ENCODE results near the gene TNFSF13. TPM values are rescaled to one million over a fixed set of nuclear protein-coding genes. Genes with fewer than 3 reads are reported as not detected.
A peak's percentile ranks its signal among the peaks of the same experiment; 100 is the strongest.
"Not testable (repeated sequence)": the region's sequence is repeated elsewhere in the genome, so short reads cannot be mapped to it uniquely, and the experiment has no call there.

The TNFSF13 gene
- total RNA-seq, 1 donor from 2014 or later = 3.7 TPM

DNA sequence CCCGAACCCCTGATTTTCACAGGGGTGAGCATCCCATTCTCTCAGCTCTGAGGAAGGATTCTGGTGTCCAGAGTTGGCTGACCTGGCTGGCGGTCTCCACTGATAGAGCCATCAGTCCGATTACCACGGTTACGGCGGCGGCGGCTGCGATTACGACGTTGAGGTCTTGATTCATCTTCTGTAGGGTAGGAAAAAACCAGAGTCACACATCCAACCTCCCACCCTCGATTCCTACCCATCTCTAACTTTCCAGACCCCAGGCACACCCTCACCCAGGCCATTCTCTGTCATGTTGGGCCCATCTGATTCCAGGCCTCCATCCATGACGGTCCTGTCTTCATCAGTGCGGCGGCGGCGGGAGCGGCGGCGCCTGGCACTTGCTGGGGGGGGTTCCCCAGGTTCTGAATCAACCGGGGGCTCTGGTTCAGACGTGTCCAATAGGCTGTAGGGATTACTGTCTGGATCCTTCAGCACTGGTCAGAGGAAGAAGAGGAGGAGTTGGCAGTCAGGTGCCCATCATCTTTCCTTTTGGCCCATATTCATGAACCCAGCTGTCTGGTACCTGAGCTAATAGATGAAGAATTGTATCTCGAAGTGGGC lies 34.0 kb downstream of the TNFSF13 start:
- TF ChIP-seq CTCF (IDR thresholded peaks at IDR 0.05; ENCODE audit: insufficient read depth, low read length, severe bottlenecking) = no peak
- H3K4me3 ChIP-seq (ENCODE audit: low read depth, low read length) = no peak overlapping the region
- H3K36me3 ChIP-seq (ENCODE audit: control insufficient read depth, insufficient read depth, low read length) = peaks cover 25% of the 10 kb centered on the region
- DNase-seq (ENCODE audit: low read depth) = no peak
- no peak for FAIRE-seq
- H3K27me3 ChIP-seq (ENCODE audit: control insufficient read depth, insufficient read depth, low read length) = no peaks in the 10 kb centered on the region

DNA sequence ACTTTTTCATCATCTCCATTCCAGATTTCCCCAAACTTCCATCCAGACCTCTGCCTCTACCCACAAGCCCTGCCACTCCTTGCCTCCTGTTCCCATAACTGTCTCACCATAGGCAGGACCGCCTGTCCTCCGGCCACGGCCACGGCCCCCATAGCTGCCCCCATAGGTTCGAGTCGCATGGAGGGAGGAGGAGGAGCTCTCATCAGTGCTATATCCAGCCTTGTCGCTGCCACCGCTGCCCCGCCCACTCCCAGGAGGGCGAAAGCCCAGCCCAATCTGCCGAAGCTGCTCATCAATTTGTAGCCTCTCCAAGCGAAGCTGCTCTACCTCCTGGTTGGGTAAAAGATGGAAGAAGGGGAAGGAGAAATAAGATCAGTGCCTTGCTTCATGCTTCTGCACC lies 34.7 kb downstream of the TNFSF13 start:
- DNase-seq (ENCODE audit: low read depth) = no peak
- FAIRE-seq = no peak
- TF ChIP-seq CTCF (IDR thresholded peaks at IDR 0.05; ENCODE audit: insufficient read depth, low read length, severe bottlenecking) = no peak
- Histone ChIP-seq H3K4me3 (ENCODE audit: low read depth, low read length) (no peak overlapping the region), H3K36me3 (ENCODE audit: control insufficient read depth, insufficient read depth, low read length) (peaks cover 25% of the 10 kb centered on the region), H3K27me3 (ENCODE audit: control insufficient read depth, insufficient read depth, low read length) (no peaks in the 10 kb centered on the region)

- H3K27me3 ChIP-seq (ENCODE audit: control insufficient read depth, insufficient read depth, low read length); H3K4me3 ChIP-seq (ENCODE audit: low read depth, low read length); DNase-seq (ENCODE audit: low read depth): not testable (repeated sequence)
- peaks cover 32% of the 10 kb centered on the region for H3K36me3 ChIP-seq (ENCODE audit: control insufficient read depth, insufficient read depth, low read length)
- peak; percentile 97 for FAIRE-seq
Measured at GRCh38 chr17:7597561-7597960, 39.0 kb downstream of the TNFSF13 start.

DNA sequence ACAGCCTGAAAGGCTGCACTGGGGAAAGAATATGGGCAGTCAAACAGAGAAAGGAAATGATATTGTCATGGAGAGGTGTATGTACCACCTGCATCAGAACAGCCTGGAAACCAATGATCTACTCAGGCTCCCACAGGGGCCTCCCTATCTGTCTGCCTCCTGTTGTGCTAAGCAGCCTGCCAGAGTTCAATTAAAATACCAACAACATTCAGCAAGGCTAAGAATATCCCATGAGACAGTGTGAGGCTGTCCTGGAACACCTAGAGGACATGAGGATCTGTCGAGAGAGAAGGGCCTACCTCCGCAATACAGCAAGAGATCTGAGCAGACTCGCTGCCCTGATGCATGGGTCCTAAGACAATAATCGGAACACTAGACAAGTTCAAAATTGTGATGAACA lies 47.7 kb downstream of the TNFSF13 start:
- peaks cover 21% of the 10 kb centered on the region for H3K36me3 ChIP-seq (ENCODE audit: control insufficient read depth, insufficient read depth, low read length)

GRCh38 chr17:7610641-7611040 lies 52.1 kb downstream of the TNFSF13 start:
- no peak for TF ChIP-seq CTCF (IDR thresholded peaks at IDR 0.05; ENCODE audit: insufficient read depth, low read length, severe bottlenecking)
- peaks cover 3% of the 10 kb centered on the region for H3K36me3 ChIP-seq (ENCODE audit: control insufficient read depth, insufficient read depth, low read length)
- DNase-seq (ENCODE audit: low read depth) = no peak
- no peak overlapping the region for H3K4me3 ChIP-seq (ENCODE audit: low read depth, low read length)
- no peak for FAIRE-seq
- no peaks in the 10 kb centered on the region for H3K27me3 ChIP-seq (ENCODE audit: control insufficient read depth, insufficient read depth, low read length)

More for the DNA sequence above, 47.7 kb downstream of the TNFSF13 start:
- no peak for DNase-seq (ENCODE audit: low read depth)
- FAIRE-seq = no peak
- H3K4me3 ChIP-seq (ENCODE audit: low read depth, low read length) = no peak overlapping the region
- no peaks in the 10 kb centered on the region for H3K27me3 ChIP-seq (ENCODE audit: control insufficient read depth, insufficient read depth, low read length)
- no peak for TF ChIP-seq CTCF (IDR thresholded peaks at IDR 0.05; ENCODE audit: insufficient read depth, low read length, severe bottlenecking)

Other genes with a start within 250 kb of the TNFSF13 start
- gene GPS2, start 243.4 kb upstream of the TNFSF13 start, total RNA-seq = 22.4 and 35.7 TPM in 2 replicates
- gene NEURL4, start 229.4 kb upstream of the TNFSF13 start, total RNA-seq = 14.7 and 17.7 TPM in 2 replicates
- 0.26 and 4.2 TPM in 2 replicates for gene ACAP1, start 222.2 kb upstream of the TNFSF13 start, total RNA-seq
- 24.2 and 26.6 TPM in 2 replicates for gene KCTD11, start 206.6 kb upstream of the TNFSF13 start, total RNA-seq
- gene TMEM95, start 203.6 kb upstream of the TNFSF13 start, total RNA-seq = not detected in 2 replicates
- gene TNK1, start 177.7 kb upstream of the TNFSF13 start, total RNA-seq = 7.4 and 11.8 TPM in 2 replicates
- 9.0 and 13.2 TPM in 2 replicates for gene PLSCR3, start 164.2 kb upstream of the TNFSF13 start, total RNA-seq
- gene TMEM256, start 154.7 kb upstream of the TNFSF13 start, total RNA-seq = 40.3 and 67.7 TPM in 2 replicates
- 0.79 and 1.2 TPM in 2 replicates for gene NLGN2, start 150.9 kb upstream of the TNFSF13 start, total RNA-seq
- gene SPEM1, start 138.4 kb upstream of the TNFSF13 start, total RNA-seq = 0.13 TPM in 1 of 2 replicates, not detected in the other
- gene SPEM2, start 133.1 kb upstream of the TNFSF13 start, total RNA-seq = not detected in 2 replicates
- gene SPEM3, start 129.9 kb upstream of the TNFSF13 start, total RNA-seq = not detected in 2 replicates
- gene TMEM102, start 123.3 kb upstream of the TNFSF13 start, total RNA-seq = 7.3 and 12.6 TPM in 2 replicates
- gene FGF11, start 119.2 kb upstream of the TNFSF13 start, total RNA-seq = 12.4 and 28.3 TPM in 2 replicates
- 9.7 and 16.8 TPM in 2 replicates for gene CHRNB1, start 113.7 kb upstream of the TNFSF13 start, total RNA-seq
- 8.7 and 9.2 TPM in 2 replicates for gene ZBTB4, start 79.1 kb upstream of the TNFSF13 start, total RNA-seq
- not detected in 2 replicates for gene SLC35G6, start 77.3 kb upstream of the TNFSF13 start, total RNA-seq
- 38.4 and 79.6 TPM in 2 replicates for gene POLR2A, start 74.4 kb upstream of the TNFSF13 start, total RNA-seq
- 0.53 and 1.0 TPM in 2 replicates for gene TNFSF12, start 9.7 kb upstream of the TNFSF13 start, total RNA-seq
- 94.7 and 129 TPM in 2 replicates for gene SENP3, start 3.2 kb downstream of the TNFSF13 start, total RNA-seq
- 11.3 and 16.4 TPM in 2 replicates for gene CD68, start 20.9 kb downstream of the TNFSF13 start, total RNA-seq
- gene MPDU1, start 25.1 kb downstream of the TNFSF13 start, total RNA-seq = 54.7 and 56.3 TPM in 2 replicates
- 23.4 and 41.7 TPM in 2 replicates for gene SOX15, start 31.3 kb downstream of the TNFSF13 start, total RNA-seq
- 42.1 and 43.2 TPM in 2 replicates for gene FXR2, start 56.1 kb downstream of the TNFSF13 start, total RNA-seq
- 23.9 and 38.7 TPM in 2 replicates for gene SAT2, start 69.1 kb downstream of the TNFSF13 start, total RNA-seq
- 0.38 TPM in 1 of 2 replicates, not detected in the other for gene SHBG, start 71.4 kb downstream of the TNFSF13 start, total RNA-seq
- gene ATP1B2, start 92.2 kb downstream of the TNFSF13 start, total RNA-seq = not detected in 2 replicates
- 9.2 and 15.1 TPM in 2 replicates for gene TP53, start 128.7 kb downstream of the TNFSF13 start, total RNA-seq
- 3.5 and 4.2 TPM in 2 replicates for gene WRAP53, start 129.7 kb downstream of the TNFSF13 start, total RNA-seq
- gene EFNB3, start 146.5 kb downstream of the TNFSF13 start, total RNA-seq = under 0.01 TPM in 2 replicates
- under 0.01 and 0.26 TPM in 2 replicates for gene DNAH2, start 159.0 kb downstream of the TNFSF13 start, total RNA-seq

All from bronchial epithelial cell (primary cell).